NB4 (cell line): ENCODE data around the gene DARS1.
"Not testable (repeated sequence)": the region's sequence is repeated elsewhere in the genome, so short reads cannot be mapped to it uniquely, and the experiment has no call there.

Experiments used
- MAX ChIP-seq: IDR thresholded peaks from 2 replicates; pipeline ENCODE4 v1.6.1; 2011; ENCODE audit warnings: low read depth, low read length
- POLR2A ChIP-seq: IDR thresholded peaks from 2 replicates; pipeline ENCODE4 v1.6.1; 2011; ENCODE audit warnings: mild to moderate bottlenecking; ENCODE audit not compliant: insufficient read length; ENCODE audit errors: extremely low read depth
- TF ChIP-seq, protein P1 (sequence below): IDR thresholded peaks from one replicate; pipeline ENCODE4 v1.5.1; 2012; ENCODE audit warnings: low read depth, low read length

DNA sequence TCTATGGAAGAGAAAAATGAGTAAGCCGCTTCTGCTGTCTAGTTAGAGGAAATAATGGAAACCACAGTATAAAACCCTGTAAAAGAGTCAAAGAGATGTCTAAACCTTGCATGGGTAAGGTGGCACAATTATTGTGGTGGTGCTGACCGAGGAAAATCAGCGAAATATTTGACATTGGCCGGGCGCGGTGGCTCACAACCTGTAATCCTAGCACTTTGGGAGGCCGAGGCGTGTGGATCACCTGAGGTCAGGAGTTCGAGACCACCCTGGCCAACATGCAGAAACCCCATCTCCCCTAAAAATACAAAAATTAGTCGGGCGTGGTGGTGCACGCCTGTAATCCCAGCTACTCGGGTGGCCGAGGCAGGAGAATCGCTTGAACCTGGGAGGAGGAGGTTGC lies 108.7 kb downstream of the DARS1 start:
- TF ChIP-seq, protein P1, sequence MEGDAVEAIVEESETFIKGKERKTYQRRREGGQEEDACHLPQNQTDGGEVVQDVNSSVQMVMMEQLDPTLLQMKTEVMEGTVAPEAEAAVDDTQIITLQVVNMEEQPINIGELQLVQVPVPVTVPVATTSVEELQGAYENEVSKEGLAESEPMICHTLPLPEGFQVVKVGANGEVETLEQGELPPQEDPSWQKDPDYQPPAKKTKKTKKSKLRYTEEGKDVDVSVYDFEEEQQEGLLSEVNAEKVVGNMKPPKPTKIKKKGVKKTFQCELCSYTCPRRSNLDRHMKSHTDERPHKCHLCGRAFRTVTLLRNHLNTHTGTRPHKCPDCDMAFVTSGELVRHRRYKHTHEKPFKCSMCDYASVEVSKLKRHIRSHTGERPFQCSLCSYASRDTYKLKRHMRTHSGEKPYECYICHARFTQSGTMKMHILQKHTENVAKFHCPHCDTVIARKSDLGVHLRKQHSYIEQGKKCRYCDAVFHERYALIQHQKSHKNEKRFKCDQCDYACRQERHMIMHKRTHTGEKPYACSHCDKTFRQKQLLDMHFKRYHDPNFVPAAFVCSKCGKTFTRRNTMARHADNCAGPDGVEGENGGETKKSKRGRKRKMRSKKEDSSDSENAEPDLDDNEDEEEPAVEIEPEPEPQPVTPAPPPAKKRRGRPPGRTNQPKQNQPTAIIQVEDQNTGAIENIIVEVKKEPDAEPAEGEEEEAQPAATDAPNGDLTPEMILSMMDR, result not testable (repeated sequence)
- TF ChIP-seq MAX, POLR2A: not testable (repeated sequence)
